WTC11 (cell line): ENCODE data around the gene STRN. TPM values are rescaled to one million over a fixed set of nuclear protein-coding genes. Genes with fewer than 3 reads are reported as not detected.

Source experiments
- ATAC-seq: fragments of 200-7000 bp; cut with Tn5 transposase; 2 replicates; pipeline ENCODE4 v1.10.0; 2021; ENCODE audit warnings: mild to moderate bottlenecking, moderate library complexity
- CTCF ChIA-PET: fragments of 300-600 bp; sonication (Branson Sonifier 250); formaldehyde crosslinking; loops from one replicate; lab custom pipeline; 2021; ENCODE audit warnings: antibody characterized with exemption; lab: Charles Lee
- POLR2A ChIA-PET: fragments of 350-600 bp; sonication (Branson Sonifier 250); formaldehyde crosslinking; loops from one replicate; lab custom pipeline; 2021; ENCODE audit warnings: antibody characterized with exemption; lab: Charles Lee
- DNase-seq: peaks from one replicate; pipeline ENCODE4 v3.0.0; 2021; ENCODE audit warnings: low spot score
- H3K27ac Mint-ChIP-seq: 2 replicates; pipeline ENCODE4 v1.8.0; 2021; ENCODE audit warnings: mixed read lengths
- H3K27me3 Mint-ChIP-seq: 2 replicates; pipeline ENCODE4 v1.8.0; 2021; ENCODE audit warnings: low read depth, mild to moderate bottlenecking, moderate library complexity, mixed read lengths
- H3K36me3 Mint-ChIP-seq: 2 replicates; pipeline ENCODE4 v1.8.0; 2021; ENCODE audit warnings: mixed read lengths
- H3K4me1 Mint-ChIP-seq: 2 replicates; pipeline ENCODE4 v1.8.0; 2022; ENCODE audit warnings: mixed read lengths
- H3K4me3 Mint-ChIP-seq: 2 replicates; pipeline ENCODE4 v1.8.0; 2021; ENCODE audit warnings: mild to moderate bottlenecking, moderate library complexity, mixed read lengths
- H3K9me3 Mint-ChIP-seq: 2 replicates; pipeline ENCODE4 v1.8.0; 2021; ENCODE audit warnings: mixed read lengths
- AR ChIP-seq: fragments of 250-450 bp; sonication (Bioruptor Pico); IDR thresholded peaks from 2 replicates; pipeline ENCODE4 v1.9.0; 2021; ENCODE audit warnings: mild to moderate bottlenecking
- ATF1 ChIP-seq: sonication (generic); formaldehyde crosslinking; IDR thresholded peaks from 2 replicates; pipeline ENCODE4 v1.8.1; 2023; ENCODE audit warnings: mild to moderate bottlenecking, moderate library complexity, missing genetic modification reagents
- CTCF ChIP-seq: fragments of 200-600 bp; IDR thresholded peaks from 2 replicates; pipeline ENCODE4 v1.8.0; 2022; ENCODE audit warnings: antibody characterized with exemption
- E2F5 ChIP-seq: sonication (generic); formaldehyde crosslinking; IDR thresholded peaks from 2 replicates; pipeline ENCODE4 v1.8.1; 2022; ENCODE audit warnings: mild to moderate bottlenecking, moderate library complexity, missing genetic modification reagents
- GABPB1 ChIP-seq: sonication (generic); formaldehyde crosslinking; IDR thresholded peaks from 2 replicates; pipeline ENCODE4 v1.8.1; 2023; ENCODE audit warnings: mild to moderate bottlenecking, missing genetic modification reagents
- MAX ChIP-seq: sonication (generic); formaldehyde crosslinking; IDR thresholded peaks from 2 replicates; pipeline ENCODE4 v1.8.0; 2022; ENCODE audit warnings: mild to moderate bottlenecking, missing genetic modification reagents
- NFATC4 ChIP-seq: fragments of 250-450 bp; sonication (Bioruptor Pico); IDR thresholded peaks from 2 replicates; pipeline ENCODE4 v1.9.0; 2021; ENCODE audit warnings: mild to moderate bottlenecking
- NR1H2 ChIP-seq: sonication (generic); formaldehyde crosslinking; IDR thresholded peaks from 2 replicates; pipeline ENCODE4 v1.9.0; 2021; ENCODE audit warnings: mild to moderate bottlenecking, moderate library complexity, missing genetic modification reagents
- NR2C2 ChIP-seq: sonication (generic); formaldehyde crosslinking; IDR thresholded peaks from 2 replicates; pipeline ENCODE4 v1.8.0; 2022; ENCODE audit warnings: mild to moderate bottlenecking, missing genetic modification reagents
- PREB ChIP-seq: sonication (generic); formaldehyde crosslinking; IDR thresholded peaks from 2 replicates; pipeline ENCODE4 v1.8.1; 2022; ENCODE audit warnings: mild to moderate bottlenecking, missing genetic modification reagents, moderate library complexity, borderline replicate concordance
- PRRX2 ChIP-seq: fragments of 250-450 bp; sonication (Bioruptor Pico); IDR thresholded peaks from 2 replicates; pipeline ENCODE4 v1.8.0; 2021; ENCODE audit warnings: mild to moderate bottlenecking
- RELA ChIP-seq: sonication (generic); formaldehyde crosslinking; IDR thresholded peaks from 2 replicates; pipeline ENCODE4 v1.8.1; 2022; ENCODE audit warnings: missing genetic modification reagents, mild to moderate bottlenecking, borderline replicate concordance
- USF1 ChIP-seq: sonication (generic); formaldehyde crosslinking; IDR thresholded peaks from 2 replicates; pipeline ENCODE4 v1.8.0; 2022; ENCODE audit warnings: mild to moderate bottlenecking, missing genetic modification reagents
- USF2 ChIP-seq: sonication (generic); formaldehyde crosslinking; IDR thresholded peaks from 2 replicates; pipeline ENCODE4 v1.8.1; 2023; ENCODE audit warnings: mild to moderate bottlenecking, missing genetic modification reagents, moderate library complexity
- ZNF396 ChIP-seq: fragments of 250-450 bp; sonication (Bioruptor Pico); IDR thresholded peaks from 2 replicates; pipeline ENCODE4 v1.8.0; 2021; ENCODE audit warnings: mild to moderate bottlenecking, moderate library complexity, borderline replicate concordance
- ZNF425 ChIP-seq: fragments of 250-450 bp; sonication (Bioruptor Pico); conservative IDR thresholded peaks from 2 replicates; pipeline ENCODE4 v1.9.0; 2021; ENCODE audit warnings: mild to moderate bottlenecking
- ZNF532 ChIP-seq: fragments of 250-450 bp; sonication (Bioruptor Pico); IDR thresholded peaks from 2 replicates; pipeline ENCODE4 v1.9.0; 2021; ENCODE audit warnings: mild to moderate bottlenecking, borderline replicate concordance
- ZNF671 ChIP-seq: fragments of 250-450 bp; sonication (Bioruptor Pico); IDR thresholded peaks from 2 replicates; pipeline ENCODE4 v1.8.0; 2021; ENCODE audit warnings: mild to moderate bottlenecking
- total RNA-seq: library from RNA; stranded (reverse); gene quantifications from 3 replicates; pipeline ENCODE4 v1.2.3, GENCODE V29; 2021

The STRN gene
- total RNA-seq, 1 experiment from 2014 or later, result 34.7 TPM

GRCh38 chr2:36871068-36871707, 95.1 kb downstream of the STRN start:
- no peaks in the 10 kb centered on the region for H3K27me3 Mint-ChIP-seq
- peaks cover 12% of the 10 kb centered on the region for H3K9me3 Mint-ChIP-seq
- POLR2A ChIA-PET, result no interaction called here
- ATAC-seq (no peak), DNase-seq (no peak)
- H3K4me1 Mint-ChIP-seq, result peaks cover 6% of the 10 kb centered on the region
- H3K36me3 Mint-ChIP-seq, result peaks cover 37% of the 10 kb centered on the region
- no peak overlapping the region for H3K4me3 Mint-ChIP-seq
- TF ChIP-seq RELA (CRISPR knock-in tag), result no peak
- no peak for TF ChIP-seq ATF1 (CRISPR knock-in tag)
- no peak for TF ChIP-seq CTCF
- no peak for TF ChIP-seq ZNF396 (CRISPR knock-in tag)
- no peak for TF ChIP-seq USF1 (CRISPR knock-in tag)
- no peak for TF ChIP-seq ZNF671
- no peak for TF ChIP-seq ZNF532 (CRISPR knock-in tag)
- TF ChIP-seq MAX (CRISPR knock-in tag), result no peak
- no peak for TF ChIP-seq ZNF425 (CRISPR knock-in tag)
- no peak for TF ChIP-seq NR2C2 (CRISPR knock-in tag)
- no peak for TF ChIP-seq USF2 (CRISPR knock-in tag)
- TF ChIP-seq AR (CRISPR knock-in tag), result no peak
- TF ChIP-seq PREB, result no peak
- no peak for TF ChIP-seq NR1H2 (CRISPR knock-in tag)
- no peak for TF ChIP-seq PRRX2 (CRISPR knock-in tag)
- TF ChIP-seq NFATC4, result no peak
- no peak for TF ChIP-seq GABPB1
- no peak for TF ChIP-seq E2F5 (CRISPR knock-in tag)
- CTCF ChIA-PET, result no interaction called here
- no peak overlapping the region for H3K27ac Mint-ChIP-seq
